Inferior parietal cortex (tissue), 1 donor: Measurements from ENCODE around the gene GAS7.

ENCODE experiments used
- DNase-seq: peaks from one replicate; pipeline ENCODE4 v3.0.0-alpha.2; 2016; ENCODE audit errors: extremely low spot score

GAS7 gene

GRCh38 chr17:9893411-9894012 lies 304.9 kb downstream of the GAS7 start:
- DNase-seq: no peak

- no peak for DNase-seq
Measured at GRCh38 chr17:9890124-9890523, 308.3 kb downstream of the GAS7 start.

GRCh38 chr17:9887508-9887907 lies 310.9 kb downstream of the GAS7 start:
- DNase-seq: no peak

- DNase-seq: peak; percentile 68
Measured at GRCh38 chr17:9886141-9886930, 312.1 kb downstream of the GAS7 start.

- no peak for DNase-seq
Measured at GRCh38 chr17:9883451-9883850, 315.0 kb downstream of the GAS7 start.

GRCh38 chr17:9880582-9880999 lies 317.8 kb downstream of the GAS7 start:
- DNase-seq: no peak

- no peak for DNase-seq
Measured at GRCh38 chr17:9878786-9879525, 319.4 kb downstream of the GAS7 start.

- DNase-seq: no peak
Measured at GRCh38 chr17:9878356-9878755, 320.1 kb downstream of the GAS7 start.

- peak; percentile 60 for DNase-seq
Measured at GRCh38 chr17:9875441-9875840, 323.0 kb downstream of the GAS7 start.

- no peak for DNase-seq
Measured at GRCh38 chr17:9874722-9875121, 323.7 kb downstream of the GAS7 start.

- no peak for DNase-seq
Measured at GRCh38 chr17:9872852-9873251, 325.6 kb downstream of the GAS7 start.

GRCh38 chr17:9868552-9868951 lies 329.9 kb downstream of the GAS7 start:
- DNase-seq: no peak

- no peak for DNase-seq
Measured at GRCh38 chr17:9865586-9865985, 332.8 kb downstream of the GAS7 start.

- no peak for DNase-seq
Measured at GRCh38 chr17:9862949-9863348, 335.5 kb downstream of the GAS7 start.

GRCh38 chr17:9862220-9862619 lies 336.2 kb downstream of the GAS7 start:
- DNase-seq: no peak

GRCh38 chr17:9860851-9861250 lies 337.6 kb downstream of the GAS7 start:
- no peak for DNase-seq
